Psoas muscle (tissue), 8 donors: ENCODE measurements around the gene KIF1A. TPM values are rescaled to one million over a fixed set of nuclear protein-coding genes. Genes with fewer than 3 reads are reported as not detected.
A peak's percentile ranks its signal among the peaks of the same experiment; 100 is the strongest.

Source experiments
- ATAC-seq, 4 donors: fragments of 200-7000 bp; cut with Tn5 transposase; one replicate each; pipeline ENCODE4 v1.9.1; 2020; ENCODE audit warnings: moderate library complexity in 3 of 4, mild to moderate bottlenecking in 2 of 4
- DNase-seq, 2 donors: peaks; one replicate each; pipeline ENCODE4 v3.0.0-alpha.2; 2020
- H3K27ac ChIP-seq: fragments of 200-600 bp; one replicate; pipeline ENCODE4 v1.8.0; 2022
- H3K27me3 ChIP-seq, 3 donors: fragments of 200-600 bp in 1 of 3; one replicate each; pipeline versions ENCODE4 v1.6.1 to v1.8.0; 2013 to 2022; ENCODE audit warnings: low read length in 2 of 3, mild to moderate bottlenecking in 2 of 3, moderate library complexity in 1 of 3; ENCODE audit not compliant: insufficient read depth in 3 of 3
- H3K36me3 ChIP-seq, 2 donors: fragments of 200-600 bp in 1 of 2; one replicate each; pipeline versions ENCODE4 v1.6.1 to v1.8.0; 2013 to 2022; ENCODE audit warnings: low read depth in 1 of 2, mild to moderate bottlenecking in 1 of 2, moderate library complexity in 1 of 2; ENCODE audit not compliant: insufficient read depth in 1 of 2
- H3K4me1 ChIP-seq: fragments of 200-600 bp; one replicate; pipeline ENCODE4 v1.8.0; 2022
- H3K4me3 ChIP-seq: fragments of 200-600 bp; one replicate; pipeline ENCODE4 v1.8.0; 2022; ENCODE audit warnings: mild to moderate bottlenecking
- H3K9me3 ChIP-seq: fragments of 200-600 bp; one replicate; pipeline ENCODE4 v1.8.0; 2022
- WGBS, 3 donors: extraction: QIAGEN DNeasy Blood & Tissue Kit; methylation state at CpG; one replicate each; pipeline versions ENCODE4 v1.1.6 to v1.1.7; 2013; 5-methylcytosine and 5-hydroxymethylcytosine counted together
- intact Hi-C, 2 donors: fragments of 100-400 bp; cut with DNase I; formaldehyde crosslinking; loops; one replicate each; pipeline versions ENCODE4 v1.11.0 to v1.14.2; 2022
- polyA plus RNA-seq, 3 donors: library from polyadenylated mRNA; stranded (reverse); fragments of 200-250 nt; gene quantifications; one replicate each; pipeline ENCODE4 v1.2.3, GENCODE V29; 2013
- total RNA-seq, 4 donors: library from RNA; stranded (reverse); fragmentation: NEBNext Ultra II Directional in 2 of 4; extraction: Animal tissue kit (Norgen Biotek cat#: 25700) in 2 of 4; gene quantifications; one replicate each; pipeline versions ENCODE4 v1.2.1 to v1.2.4, GENCODE V29; 2021 to 2023
- TF ChIP-seq, protein P1 (sequence below): fragments of 200-600 bp; IDR thresholded peaks from one replicate; pipeline ENCODE4 v1.8.0; 2022; ENCODE audit warnings: antibody characterized with exemption
- donor health status: healthy with polysubstance abuse.
- donor health status: DM: no; HTN: no; CAD: no; lungs with moderate emphysema.
- donor health status: Bipolar disorder and iron deficiency.
- donor health status: healthy.
- donor health status: DM: yes; HTN: yes; CAD: no.
- donor health status: DM: no; HTN: no; CAD: no.
- donor health status: DM: no; HTN: no; CAD: no.
- donor health status: DM: yes; HTN: yes; CAD: no.

The KIF1A gene
- total and polyA plus RNA-seq, 7 donors = 0.01 to 1.2 (median 0.12) TPM; not detected in 2

DNA sequence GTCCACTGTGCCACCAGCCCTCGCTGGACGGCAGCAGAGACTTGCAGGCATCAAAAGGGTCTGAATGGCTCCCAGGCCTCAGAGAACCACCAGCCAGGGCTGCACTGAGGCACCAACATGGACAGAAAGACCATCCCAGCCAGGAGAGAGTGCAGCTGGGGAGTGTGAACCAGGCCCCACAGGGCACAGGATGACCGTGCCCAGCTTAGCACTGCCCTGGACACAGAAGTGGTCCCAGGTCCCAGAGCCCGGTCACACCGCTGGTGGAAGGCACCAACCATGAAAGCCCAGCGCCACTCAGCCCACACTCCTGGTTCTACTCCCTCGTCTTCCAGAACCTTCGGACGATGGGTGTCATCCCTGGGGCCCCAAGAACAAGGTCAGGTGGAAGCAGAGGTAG is 107.9 kb downstream of the KIF1A start:
- TF ChIP-seq, protein P1, sequence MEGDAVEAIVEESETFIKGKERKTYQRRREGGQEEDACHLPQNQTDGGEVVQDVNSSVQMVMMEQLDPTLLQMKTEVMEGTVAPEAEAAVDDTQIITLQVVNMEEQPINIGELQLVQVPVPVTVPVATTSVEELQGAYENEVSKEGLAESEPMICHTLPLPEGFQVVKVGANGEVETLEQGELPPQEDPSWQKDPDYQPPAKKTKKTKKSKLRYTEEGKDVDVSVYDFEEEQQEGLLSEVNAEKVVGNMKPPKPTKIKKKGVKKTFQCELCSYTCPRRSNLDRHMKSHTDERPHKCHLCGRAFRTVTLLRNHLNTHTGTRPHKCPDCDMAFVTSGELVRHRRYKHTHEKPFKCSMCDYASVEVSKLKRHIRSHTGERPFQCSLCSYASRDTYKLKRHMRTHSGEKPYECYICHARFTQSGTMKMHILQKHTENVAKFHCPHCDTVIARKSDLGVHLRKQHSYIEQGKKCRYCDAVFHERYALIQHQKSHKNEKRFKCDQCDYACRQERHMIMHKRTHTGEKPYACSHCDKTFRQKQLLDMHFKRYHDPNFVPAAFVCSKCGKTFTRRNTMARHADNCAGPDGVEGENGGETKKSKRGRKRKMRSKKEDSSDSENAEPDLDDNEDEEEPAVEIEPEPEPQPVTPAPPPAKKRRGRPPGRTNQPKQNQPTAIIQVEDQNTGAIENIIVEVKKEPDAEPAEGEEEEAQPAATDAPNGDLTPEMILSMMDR = no peak
- Histone ChIP-seq H3K27ac (no peak overlapping the region), H3K36me3 (no peaks in the 10 kb centered on the region), H3K4me1 (no peaks in the 10 kb centered on the region), H3K27me3 (peaks cover 0 to 19% (median 6%) of the 10 kb centered on the region in 3 donors), H3K9me3 (no peaks in the 10 kb centered on the region), H3K4me3 (no peak overlapping the region)
- DNase-seq (peak; percentile 4 to 32), ATAC-seq (no peak)
- 75 to 93% (median 83%) methylated on average over 9 of the region's 9 CpGs for WGBS, 3 donors
- intact Hi-C loops = no loop called here

DNA sequence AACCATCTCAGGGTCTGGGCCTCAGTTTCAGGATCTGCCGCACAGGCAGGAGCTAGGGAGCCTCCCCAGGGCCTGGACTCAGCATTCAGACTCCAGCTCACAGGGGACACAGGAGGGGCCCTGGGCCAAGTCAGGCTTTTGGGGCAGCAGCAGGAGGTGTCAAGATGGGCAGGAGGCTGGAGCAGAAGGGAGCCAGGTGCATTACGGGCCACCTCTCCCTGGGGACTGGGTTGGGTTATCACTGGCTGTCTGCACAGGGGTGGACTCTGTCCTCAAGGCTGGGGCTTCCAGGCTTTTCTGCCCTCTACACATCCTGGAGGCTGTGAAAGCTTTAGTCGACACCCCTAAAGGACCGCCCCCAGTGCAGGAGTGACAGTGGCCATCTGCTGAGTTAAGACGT is 108.3 kb downstream of the KIF1A start:
- H3K27ac ChIP-seq = no peak overlapping the region
- no peaks in the 10 kb centered on the region for H3K9me3 ChIP-seq
- DNase-seq (peak in 1 of 2 donors; percentile 52), ATAC-seq (no peak)
- intact Hi-C loops = no loop called here
- H3K4me3 ChIP-seq = no peak overlapping the region
- no peaks in the 10 kb centered on the region for H3K36me3 ChIP-seq
- H3K4me1 ChIP-seq = no peaks in the 10 kb centered on the region
- peaks cover 0 to 19% (median 8%) of the 10 kb centered on the region in 3 donors for H3K27me3 ChIP-seq
- TF ChIP-seq, protein P1 = no peak
- 63 to 77% (median 67%) methylated on average over 5 of the region's 5 CpGs for WGBS, 3 donors

DNA sequence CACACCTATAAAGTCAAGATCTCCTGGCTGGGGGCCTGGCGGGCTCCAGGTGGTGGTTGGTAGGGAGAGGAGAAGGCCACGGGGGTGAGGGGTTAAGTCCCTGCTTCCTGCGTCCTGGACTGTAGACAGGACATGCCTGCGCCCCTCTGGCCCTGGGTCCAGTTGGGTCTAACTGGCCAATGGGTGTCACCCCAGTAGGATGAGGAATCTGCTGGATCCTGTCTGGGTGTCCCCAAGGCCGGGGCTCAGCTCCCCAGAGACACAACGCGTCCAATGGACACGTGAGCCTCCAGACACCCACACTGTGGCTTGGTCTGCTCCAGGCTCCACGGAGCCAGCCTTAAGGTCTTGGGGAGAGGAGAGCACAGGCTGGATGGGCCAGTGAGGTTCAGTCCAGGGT is 108.7 kb downstream of the KIF1A start:
- WGBS, 3 donors = 83 to 85% (median 85%) methylated on average over 9 of the region's 9 CpGs
- no peaks in the 10 kb centered on the region for H3K9me3 ChIP-seq
- H3K27ac ChIP-seq = no peak overlapping the region
- no peaks in the 10 kb centered on the region for H3K36me3 ChIP-seq
- TF ChIP-seq, protein P1 = no peak
- peak; percentile 3 to 42 for DNase-seq
- H3K4me3 ChIP-seq = no peak overlapping the region
- intact Hi-C loops = no loop called here
- ATAC-seq = no peak
- H3K27me3 ChIP-seq = peaks cover 0 to 19% (median 8%) of the 10 kb centered on the region in 3 donors
- no peaks in the 10 kb centered on the region for H3K4me1 ChIP-seq

DNA sequence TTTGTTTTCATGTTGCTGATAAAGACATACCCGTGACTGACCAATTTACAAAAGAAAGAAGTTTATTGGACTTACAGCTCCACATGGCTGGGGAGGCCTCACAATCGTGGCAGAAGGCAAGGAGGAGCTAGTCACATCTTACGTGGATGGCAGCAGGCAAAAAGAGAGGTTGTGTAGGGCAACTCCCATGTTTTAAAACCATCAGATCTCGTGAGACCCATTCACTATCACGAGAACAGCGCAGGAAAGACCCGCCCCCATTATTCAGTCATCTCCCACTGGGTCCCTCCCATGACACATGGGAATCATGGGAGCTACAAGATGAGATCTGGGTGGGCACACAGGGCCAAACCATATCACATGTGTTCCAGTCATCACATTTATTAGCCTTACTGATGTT is 111.6 kb downstream of the KIF1A start:
- intact Hi-C loops = loop anchor here in 1 of 2 donors (10.0 kb wide), 1 partner anchor 194 kb away; no protein-coding TSS in a partner anchor
- ATAC-seq (no peak), DNase-seq (no peak)
- Histone ChIP-seq H3K36me3 (no peaks in the 10 kb centered on the region), H3K4me1 (no peaks in the 10 kb centered on the region), H3K4me3 (no peak overlapping the region), H3K9me3 (no peaks in the 10 kb centered on the region), H3K27me3 (peaks cover 0 to 29% (median 12%) of the 10 kb centered on the region in 3 donors), H3K27ac (no peak overlapping the region)
- TF ChIP-seq, protein P1 = no peak
- 66 to 76% (median 71%) methylated on average over 7 of the region's 7 CpGs for WGBS, 3 donors

DNA sequence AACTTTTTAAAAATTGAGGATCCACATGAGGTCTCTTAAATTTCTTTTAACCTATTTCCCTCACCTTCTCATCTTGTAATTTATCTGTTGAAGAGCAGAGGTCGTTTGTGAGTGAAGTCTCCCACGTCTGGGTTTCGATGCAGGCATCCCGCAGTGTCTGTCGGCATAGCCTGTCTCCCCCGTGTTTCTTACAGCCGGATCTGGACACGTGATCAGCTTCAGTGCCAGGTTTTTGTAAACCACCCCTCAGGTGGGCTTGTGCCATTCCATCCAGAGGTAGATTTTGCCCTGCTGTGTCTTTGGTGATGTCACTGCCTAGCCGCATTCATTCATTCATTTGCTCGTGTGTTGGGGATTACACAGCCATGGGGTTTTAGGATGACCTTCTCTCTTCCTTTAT is 112.2 kb downstream of the KIF1A start:
- TF ChIP-seq, protein P1 = no peak
- Histone ChIP-seq H3K4me1 (no peaks in the 10 kb centered on the region), H3K27me3 (peaks cover 0 to 35% (median 12%) of the 10 kb centered on the region in 3 donors), H3K9me3 (no peaks in the 10 kb centered on the region), H3K4me3 (no peak overlapping the region), H3K36me3 (no peaks in the 10 kb centered on the region), H3K27ac (no peak overlapping the region)
- ATAC-seq = no peak
- 63 to 67% (median 65%) methylated on average over 10 of the region's 10 CpGs for WGBS, 3 donors
- peak in 1 of 2 donors; percentile 2 for DNase-seq
- intact Hi-C loops = loop anchor here in 1 of 2 donors (10.0 kb wide), 1 partner anchor 193 kb away; no protein-coding TSS in a partner anchor
